HG03460 (cell line): ENCODE data around the gene FGF4.

Experiments used
- ATAC-seq: cut with Tn5 transposase; IDR thresholded peaks from one replicate; pipeline ENCODE4 v1.9.1; 2021; ENCODE audit not compliant: unreplicated experiment

Gene FGF4

DNA sequence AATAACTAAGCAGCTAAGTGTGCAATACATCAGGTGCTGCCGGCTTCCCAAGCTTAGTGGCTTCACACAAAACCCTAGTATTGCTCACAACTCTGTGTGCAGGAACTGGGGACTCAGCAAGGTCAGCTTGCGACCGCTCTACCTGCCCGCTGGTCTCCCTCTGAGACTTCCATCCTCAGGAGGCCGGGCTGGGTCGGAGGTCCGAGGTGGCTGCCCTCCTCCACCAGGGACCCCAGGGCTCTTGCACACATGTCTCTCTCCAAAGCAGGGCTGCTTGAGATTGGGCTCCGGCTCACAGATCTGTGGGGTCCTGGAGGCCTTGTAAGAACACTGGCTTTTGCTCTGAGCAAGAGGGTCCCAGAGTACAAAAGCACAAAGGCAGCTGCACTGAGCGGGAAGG, 45.9 kb downstream of the FGF4 start:
- no peak for ATAC-seq

DNA sequence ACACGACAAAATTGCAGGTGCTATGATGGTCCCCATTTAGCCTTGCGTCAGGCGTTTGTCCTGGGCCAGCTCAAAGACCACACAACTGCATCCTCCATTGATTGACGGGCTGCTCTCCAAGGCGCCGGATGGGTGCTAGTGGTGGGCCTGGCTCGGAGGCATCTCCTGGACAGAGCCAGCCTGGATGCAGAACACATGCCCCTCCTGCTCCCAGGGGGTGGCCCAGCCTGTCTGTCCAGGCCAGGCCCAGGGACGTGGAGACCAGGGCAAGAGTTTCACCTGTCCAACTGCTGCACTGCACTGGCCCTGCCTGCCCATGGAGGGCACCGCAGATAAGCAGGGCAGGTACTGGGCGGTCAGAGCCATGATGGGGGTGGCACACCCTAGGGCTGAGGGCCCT, 47.9 kb downstream of the FGF4 start:
- no peak for ATAC-seq

GRCh38 chr11:69726481-69726880, 48.7 kb downstream of the FGF4 start:
- no peak for ATAC-seq

GRCh38 chr11:69726019-69726418, 49.1 kb downstream of the FGF4 start:
- ATAC-seq: no peak

GRCh38 chr11:69721745-69722144, 53.4 kb downstream of the FGF4 start:
- ATAC-seq: no peak

DNA sequence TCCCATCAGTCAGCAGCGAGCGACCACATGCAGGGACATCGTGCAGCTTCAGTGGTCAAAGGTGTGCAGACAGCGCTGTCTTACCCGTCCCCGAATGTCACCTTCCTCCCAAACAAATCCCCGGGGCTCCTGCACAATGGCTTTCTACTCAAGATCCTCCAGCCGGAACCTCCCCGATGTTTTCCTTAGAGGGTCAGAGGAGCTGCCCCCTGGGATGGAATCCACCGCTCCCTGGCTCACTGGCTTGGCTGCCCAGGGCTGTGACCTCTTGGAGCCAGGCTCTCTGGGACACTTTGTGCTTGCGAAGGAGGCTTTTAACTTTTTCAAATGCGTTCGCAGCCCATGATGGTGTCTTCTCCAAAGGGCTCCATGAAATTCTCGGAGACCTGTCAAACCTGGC, 54.0 kb downstream of the FGF4 start:
- no peak for ATAC-seq
